ENCODE measurements around the gene TIAM1.

- TF ChIP-seq TBP (IDR thresholded peaks at IDR 0.05; ENCODE audit: low read depth, low read length) (no peak), EP300 (IDR thresholded peaks at IDR 0.05; ENCODE audit: borderline replicate concordance in 1 of 2, low read depth in 2 of 2, low read length in 2 of 2) (no peak), ATF3 (IDR thresholded peaks at IDR 0.05; ENCODE audit: insufficient read depth, low read depth, low read length) (no peak), EZH2 (IDR thresholded peaks at IDR 0.05; ENCODE audit: low read depth, low read length, severe bottlenecking) (no peak), SRF (IDR thresholded peaks at IDR 0.05; ENCODE audit: low read depth, low read length) (no peak)
- TF ChIP-seq, protein P1, sequence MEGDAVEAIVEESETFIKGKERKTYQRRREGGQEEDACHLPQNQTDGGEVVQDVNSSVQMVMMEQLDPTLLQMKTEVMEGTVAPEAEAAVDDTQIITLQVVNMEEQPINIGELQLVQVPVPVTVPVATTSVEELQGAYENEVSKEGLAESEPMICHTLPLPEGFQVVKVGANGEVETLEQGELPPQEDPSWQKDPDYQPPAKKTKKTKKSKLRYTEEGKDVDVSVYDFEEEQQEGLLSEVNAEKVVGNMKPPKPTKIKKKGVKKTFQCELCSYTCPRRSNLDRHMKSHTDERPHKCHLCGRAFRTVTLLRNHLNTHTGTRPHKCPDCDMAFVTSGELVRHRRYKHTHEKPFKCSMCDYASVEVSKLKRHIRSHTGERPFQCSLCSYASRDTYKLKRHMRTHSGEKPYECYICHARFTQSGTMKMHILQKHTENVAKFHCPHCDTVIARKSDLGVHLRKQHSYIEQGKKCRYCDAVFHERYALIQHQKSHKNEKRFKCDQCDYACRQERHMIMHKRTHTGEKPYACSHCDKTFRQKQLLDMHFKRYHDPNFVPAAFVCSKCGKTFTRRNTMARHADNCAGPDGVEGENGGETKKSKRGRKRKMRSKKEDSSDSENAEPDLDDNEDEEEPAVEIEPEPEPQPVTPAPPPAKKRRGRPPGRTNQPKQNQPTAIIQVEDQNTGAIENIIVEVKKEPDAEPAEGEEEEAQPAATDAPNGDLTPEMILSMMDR (IDR thresholded peaks at IDR 0.05; ENCODE audit: control extremely low read depth in 1 of 3, insufficient read depth in 1 of 3, low read depth in 1 of 3, low read length in 3 of 3): no peak
These were observed 16.7 kb upstream of the TIAM1 start for GRCh38 chr21:31360717-31361116.
